HepG2 (cell line): ENCODE results near the gene CCDC85C. TPM values are rescaled to one million over a fixed set of nuclear protein-coding genes. Genes with fewer than 3 reads are reported as not detected.
A peak's percentile ranks its signal among the peaks of the same experiment; 100 is the strongest.

Experiments
- GTF2F1 ChIP-seq: fragments of 150-350 bp; IDR thresholded peaks from 2 replicates; pipeline ENCODE4 v1.6.1; 2014; ENCODE audit warnings: low read length
- HNF4A ChIP-seq: sonication (generic); formaldehyde crosslinking; IDR thresholded peaks from 2 replicates; pipeline ENCODE4 v1.4.0; 2020; ENCODE audit warnings: missing genetic modification reagents
- SAP130 ChIP-seq: IDR thresholded peaks from 2 replicates; pipeline ENCODE4 v1.6.1; 2016; ENCODE audit warnings: low read depth
- ZNF709 ChIP-seq: sonication (generic); formaldehyde crosslinking; IDR thresholded peaks from 2 replicates; pipeline ENCODE4 v1.5.0; 2020; ENCODE audit warnings: mild to moderate bottlenecking, missing genetic modification reagents
- polyA plus RNA-seq, 8 experiments: library from polyadenylated mRNA; depleted of rRNA in 3 of 8; stranded (reverse) in 7 of 8; unstranded in 1 of 8; fragments of >200 nt; fragmentation: Illumina TruSeq in 4 of 8; extraction: Trizol in 4 of 8; gene quantifications; 2 replicates each; pipeline versions ENCODE4 v1.2.1 to v1.2.3, GENCODE V29; 2011 to 2016; ENCODE audit warnings: low read depth in 4 of 8, missing spikeins in 1 of 8, mixed read lengths in 1 of 8; ENCODE audit not compliant: insufficient read depth in 1 of 8
- total RNA-seq, 5 experiments: library from RNA; depleted of rRNA; stranded (reverse); fragments of >200 nt; fragmentation: Illumina TruSeq; extraction: Trizol; gene quantifications; 2 replicates each; pipeline ENCODE4 v1.2.3, GENCODE V29; 2016; ENCODE audit warnings: low read depth in 1 of 5
- TF ChIP-seq, protein P1 (sequence below): sonication (generic); formaldehyde crosslinking; IDR thresholded peaks from 2 replicates; pipeline ENCODE4 v1.4.0; 2020; ENCODE audit warnings: low read depth, mild to moderate bottlenecking, missing genetic modification reagents
- TF ChIP-seq, protein P2 (sequence below): sonication (generic); formaldehyde crosslinking; IDR thresholded peaks from 2 replicates; pipeline ENCODE4 v1.9.0; 2021; ENCODE audit warnings: mild to moderate bottlenecking, missing genetic modification reagents

The CCDC85C gene
- total and polyA plus RNA-seq, 2 of the 13 experiments (the other 11 are each of a cell fraction or from before 2014, with no cell fraction given): 18.8 to 43.8 TPM

DNA sequence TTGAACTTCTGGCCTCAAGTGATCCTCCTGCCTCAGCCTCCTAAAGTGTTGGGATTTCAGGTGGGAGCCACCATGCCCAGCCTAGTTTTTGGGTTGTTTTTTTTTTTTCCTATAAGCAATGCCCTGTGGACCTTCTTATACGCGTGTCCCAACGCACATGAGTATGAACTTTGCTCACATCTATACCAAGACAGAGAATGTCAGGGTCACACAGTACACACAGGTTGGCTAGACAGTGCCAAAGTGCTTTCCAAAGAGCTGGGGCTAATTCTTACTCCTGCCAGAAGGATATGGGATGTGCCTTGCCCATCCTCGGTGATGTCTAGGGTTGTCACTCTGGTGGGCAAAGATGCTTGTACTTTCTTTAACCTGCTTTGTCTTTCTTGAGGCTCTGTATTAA lies 7.6 kb upstream of the CCDC85C start (continued):
- TF ChIP-seq, protein P1, sequence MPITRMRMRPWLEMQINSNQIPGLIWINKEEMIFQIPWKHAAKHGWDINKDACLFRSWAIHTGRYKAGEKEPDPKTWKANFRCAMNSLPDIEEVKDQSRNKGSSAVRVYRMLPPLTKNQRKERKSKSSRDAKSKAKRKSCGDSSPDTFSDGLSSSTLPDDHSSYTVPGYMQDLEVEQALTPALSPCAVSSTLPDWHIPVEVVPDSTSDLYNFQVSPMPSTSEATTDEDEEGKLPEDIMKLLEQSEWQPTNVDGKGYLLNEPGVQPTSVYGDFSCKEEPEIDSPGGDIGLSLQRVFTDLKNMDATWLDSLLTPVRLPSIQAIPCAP: no peak
- TF ChIP-seq, protein P2, sequence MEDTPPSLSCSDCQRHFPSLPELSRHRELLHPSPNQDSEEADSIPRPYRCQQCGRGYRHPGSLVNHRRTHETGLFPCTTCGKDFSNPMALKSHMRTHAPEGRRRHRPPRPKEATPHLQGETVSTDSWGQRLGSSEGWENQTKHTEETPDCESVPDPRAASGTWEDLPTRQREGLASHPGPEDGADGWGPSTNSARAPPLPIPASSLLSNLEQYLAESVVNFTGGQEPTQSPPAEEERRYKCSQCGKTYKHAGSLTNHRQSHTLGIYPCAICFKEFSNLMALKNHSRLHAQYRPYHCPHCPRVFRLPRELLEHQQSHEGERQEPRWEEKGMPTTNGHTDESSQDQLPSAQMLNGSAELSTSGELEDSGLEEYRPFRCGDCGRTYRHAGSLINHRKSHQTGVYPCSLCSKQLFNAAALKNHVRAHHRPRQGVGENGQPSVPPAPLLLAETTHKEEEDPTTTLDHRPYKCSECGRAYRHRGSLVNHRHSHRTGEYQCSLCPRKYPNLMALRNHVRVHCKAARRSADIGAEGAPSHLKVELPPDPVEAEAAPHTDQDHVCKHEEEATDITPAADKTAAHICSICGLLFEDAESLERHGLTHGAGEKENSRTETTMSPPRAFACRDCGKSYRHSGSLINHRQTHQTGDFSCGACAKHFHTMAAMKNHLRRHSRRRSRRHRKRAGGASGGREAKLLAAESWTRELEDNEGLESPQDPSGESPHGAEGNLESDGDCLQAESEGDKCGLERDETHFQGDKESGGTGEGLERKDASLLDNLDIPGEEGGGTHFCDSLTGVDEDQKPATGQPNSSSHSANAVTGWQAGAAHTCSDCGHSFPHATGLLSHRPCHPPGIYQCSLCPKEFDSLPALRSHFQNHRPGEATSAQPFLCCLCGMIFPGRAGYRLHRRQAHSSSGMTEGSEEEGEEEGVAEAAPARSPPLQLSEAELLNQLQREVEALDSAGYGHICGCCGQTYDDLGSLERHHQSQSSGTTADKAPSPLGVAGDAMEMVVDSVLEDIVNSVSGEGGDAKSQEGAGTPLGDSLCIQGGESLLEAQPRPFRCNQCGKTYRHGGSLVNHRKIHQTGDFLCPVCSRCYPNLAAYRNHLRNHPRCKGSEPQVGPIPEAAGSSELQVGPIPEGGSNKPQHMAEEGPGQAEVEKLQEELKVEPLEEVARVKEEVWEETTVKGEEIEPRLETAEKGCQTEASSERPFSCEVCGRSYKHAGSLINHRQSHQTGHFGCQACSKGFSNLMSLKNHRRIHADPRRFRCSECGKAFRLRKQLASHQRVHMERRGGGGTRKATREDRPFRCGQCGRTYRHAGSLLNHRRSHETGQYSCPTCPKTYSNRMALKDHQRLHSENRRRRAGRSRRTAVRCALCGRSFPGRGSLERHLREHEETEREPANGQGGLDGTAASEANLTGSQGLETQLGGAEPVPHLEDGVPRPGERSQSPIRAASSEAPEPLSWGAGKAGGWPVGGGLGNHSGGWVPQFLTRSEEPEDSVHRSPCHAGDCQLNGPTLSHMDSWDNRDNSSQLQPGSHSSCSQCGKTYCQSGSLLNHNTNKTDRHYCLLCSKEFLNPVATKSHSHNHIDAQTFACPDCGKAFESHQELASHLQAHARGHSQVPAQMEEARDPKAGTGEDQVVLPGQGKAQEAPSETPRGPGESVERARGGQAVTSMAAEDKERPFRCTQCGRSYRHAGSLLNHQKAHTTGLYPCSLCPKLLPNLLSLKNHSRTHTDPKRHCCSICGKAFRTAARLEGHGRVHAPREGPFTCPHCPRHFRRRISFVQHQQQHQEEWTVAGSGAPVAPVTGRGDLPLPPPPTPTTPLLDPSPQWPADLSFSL (CRISPR knock-in tag): no peak
- TF ChIP-seq ZNF709 (CRISPR knock-in tag) (no peak), HNF4A (CRISPR knock-in tag) (peak; percentile 61; the same call in 1 of the 2 replicates), SAP130 (CRISPR knock-in tag) (0 out of 2 replicates have a peak, but pooled peaks have one; percentile 16), GTF2F1 (no peak)
